CD1c-positive myeloid dendritic cell (primary cell): ENCODE measurements around the gene PI4KB.
"Not testable (repeated sequence)": the region's sequence is repeated elsewhere in the genome, so short reads cannot be mapped to it uniquely, and the experiment has no call there.

Experiments
- DNase-seq: peaks from one replicate; pipeline ENCODE4 v3.0.0-alpha.2; 2016; ENCODE audit errors: extremely low spot score

Gene PI4KB

DNA sequence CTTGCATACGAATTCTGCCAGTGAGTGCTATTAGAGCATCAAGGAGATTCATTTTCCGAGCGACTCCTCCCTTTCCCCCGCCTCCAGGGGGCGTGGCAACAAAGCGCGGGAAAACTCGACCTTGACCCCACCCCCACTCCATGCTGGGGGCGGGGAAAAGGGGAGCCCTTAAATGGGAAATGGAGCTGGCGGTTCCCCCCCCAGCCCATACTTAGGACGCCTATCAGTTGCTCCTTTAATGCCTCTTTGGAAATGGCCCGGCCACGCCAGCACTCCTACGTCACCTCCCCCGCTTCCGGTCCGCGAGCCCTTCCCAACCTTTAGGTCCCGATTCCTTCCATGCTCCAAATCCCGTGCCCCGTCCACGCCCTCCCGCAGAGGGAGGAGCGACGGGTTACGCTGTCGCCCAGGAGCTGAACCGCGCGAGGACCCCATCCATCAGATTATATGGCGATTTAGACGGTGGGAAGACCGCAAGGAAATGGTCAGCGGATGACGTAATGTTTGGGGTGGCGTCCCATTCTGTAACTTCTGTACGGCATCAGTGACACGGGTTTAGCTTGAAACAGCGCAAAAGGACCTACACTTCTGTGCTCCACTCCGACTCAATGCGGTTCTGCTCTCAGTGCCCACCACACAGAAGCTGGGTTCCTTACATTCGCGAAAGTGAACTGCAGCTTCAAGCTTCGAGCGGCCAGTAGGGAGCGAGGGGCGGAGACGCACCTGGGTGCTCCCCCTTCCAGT, 45.8 kb downstream of the PI4KB start:
- DNase-seq = peak; percentile 99

DNA sequence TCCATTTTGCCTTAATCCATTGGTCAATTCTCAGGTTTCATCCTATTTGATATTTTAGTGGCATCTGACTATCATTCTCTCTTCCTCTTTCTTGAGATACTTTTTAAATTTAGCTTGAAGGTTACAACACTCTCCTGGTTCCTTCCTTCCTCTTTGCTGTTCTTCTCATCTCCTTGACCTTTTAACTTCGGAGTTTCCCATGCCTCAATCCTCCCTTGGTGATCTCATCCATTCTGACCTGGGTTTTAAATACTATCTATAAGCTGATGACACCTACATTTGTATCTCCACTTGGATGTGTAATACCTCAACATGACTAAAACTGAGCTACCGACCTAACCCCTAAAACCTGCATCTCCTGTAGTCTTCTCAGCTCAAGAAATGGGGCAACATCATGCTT, 50.0 kb downstream of the PI4KB start:
- DNase-seq = peak; percentile 86

GRCh38 chr1:151275341-151275740, 51.9 kb downstream of the PI4KB start:
- not testable (repeated sequence) for DNase-seq

GRCh38 chr1:151273924-151274466, 53.2 kb downstream of the PI4KB start:
- DNase-seq = no peak

GRCh38 chr1:151267760-151268159, 59.5 kb downstream of the PI4KB start:
- DNase-seq = no peak

DNA sequence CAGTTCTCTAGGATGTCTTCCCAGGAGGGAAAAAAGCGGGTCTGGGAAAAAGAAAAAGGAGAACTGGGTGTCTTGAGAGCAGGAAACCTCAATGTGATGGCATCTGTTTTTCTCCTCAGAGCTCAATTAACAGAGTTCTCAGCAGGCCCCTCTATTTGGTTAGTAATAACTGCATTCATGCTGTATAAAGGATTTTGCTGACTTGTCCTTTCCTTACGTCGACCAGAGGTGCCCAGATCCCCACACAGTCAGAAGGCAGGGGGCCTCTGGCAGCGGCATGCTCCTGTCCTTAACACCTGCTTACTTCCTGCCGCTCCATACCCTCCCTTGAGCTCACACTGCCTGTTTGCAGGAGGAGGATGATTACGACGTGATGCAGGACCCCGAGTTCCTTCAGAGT, 60.4 kb downstream of the PI4KB start:
- DNase-seq = no peak

DNA sequence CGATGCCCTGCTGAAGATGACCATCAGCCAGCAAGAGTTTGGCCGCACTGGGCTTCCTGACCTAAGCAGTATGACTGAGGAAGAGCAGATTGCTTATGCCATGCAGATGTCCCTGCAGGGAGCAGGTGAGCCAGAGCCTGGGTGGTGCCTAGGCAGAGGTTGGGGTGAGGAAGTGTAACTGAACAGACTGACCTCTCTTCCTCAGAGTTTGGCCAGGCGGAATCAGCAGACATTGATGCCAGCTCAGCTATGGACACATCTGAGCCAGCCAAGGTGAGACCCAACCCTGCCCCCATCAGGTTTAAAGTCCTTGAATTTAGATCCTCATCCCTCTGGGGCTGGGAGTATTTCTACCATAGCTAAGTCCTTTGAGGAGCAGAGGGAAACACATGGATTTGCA, 60.9 kb downstream of the PI4KB start:
- DNase-seq = no peak

DNA sequence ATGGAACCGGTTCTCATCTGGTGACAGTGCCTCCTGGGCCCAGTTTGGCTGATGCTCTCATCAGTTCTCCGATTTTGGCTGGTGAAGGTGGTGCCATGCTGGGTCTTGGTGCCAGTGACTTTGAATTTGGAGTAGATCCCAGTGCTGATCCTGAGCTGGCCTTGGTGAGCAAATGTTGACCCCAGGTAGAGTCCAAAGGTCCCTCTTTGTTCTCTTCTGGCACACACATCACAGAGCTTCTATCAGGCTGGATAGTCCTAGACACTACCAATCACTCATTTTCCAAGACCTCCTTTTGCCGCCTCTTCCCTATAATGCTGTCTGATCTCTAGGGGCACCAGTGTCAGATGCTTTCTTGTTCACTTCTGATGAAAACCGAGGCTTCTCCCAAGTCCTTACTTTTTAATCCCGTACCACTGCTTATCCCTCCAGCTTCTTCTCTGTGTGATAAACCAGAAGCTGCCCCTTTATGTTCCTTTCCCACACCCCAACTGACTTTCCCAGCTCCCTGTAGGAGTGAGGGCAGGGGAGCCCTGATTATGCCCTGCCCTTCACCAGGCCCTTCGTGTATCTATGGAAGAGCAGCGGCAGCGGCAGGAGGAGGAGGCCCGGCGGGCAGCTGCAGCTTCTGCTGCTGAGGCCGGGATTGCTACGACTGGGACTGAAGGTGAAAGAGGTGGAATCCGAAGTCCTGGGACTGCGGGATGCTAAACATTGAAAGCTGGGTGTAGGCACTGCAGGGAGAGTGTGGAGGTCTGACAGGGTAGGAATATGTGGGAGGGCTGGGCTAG, 61.6 kb downstream of the PI4KB start:
- DNase-seq = no peak

DNA sequence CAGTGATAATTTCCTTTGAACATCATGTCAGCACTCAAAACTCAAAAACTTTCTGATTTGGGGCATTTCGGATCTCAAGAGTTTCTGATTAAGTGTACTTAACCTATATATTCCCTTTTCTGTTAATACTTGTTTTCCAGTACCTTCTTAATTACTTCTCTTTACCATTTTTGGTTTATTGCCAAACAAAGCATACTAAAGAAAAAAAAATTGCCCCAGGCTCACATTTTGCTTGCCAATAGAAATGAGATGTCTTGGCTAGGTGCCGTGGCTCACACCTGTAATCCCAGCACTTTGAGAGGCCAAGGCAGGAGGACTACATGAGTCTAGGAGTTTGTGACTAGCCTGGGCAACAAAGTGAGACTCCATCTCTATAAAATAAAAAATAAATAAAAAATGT, 67.9 kb downstream of the PI4KB start:
- DNase-seq = no peak

GRCh38 chr1:151255381-151255780, 71.8 kb downstream of the PI4KB start:
- DNase-seq = no peak

DNA sequence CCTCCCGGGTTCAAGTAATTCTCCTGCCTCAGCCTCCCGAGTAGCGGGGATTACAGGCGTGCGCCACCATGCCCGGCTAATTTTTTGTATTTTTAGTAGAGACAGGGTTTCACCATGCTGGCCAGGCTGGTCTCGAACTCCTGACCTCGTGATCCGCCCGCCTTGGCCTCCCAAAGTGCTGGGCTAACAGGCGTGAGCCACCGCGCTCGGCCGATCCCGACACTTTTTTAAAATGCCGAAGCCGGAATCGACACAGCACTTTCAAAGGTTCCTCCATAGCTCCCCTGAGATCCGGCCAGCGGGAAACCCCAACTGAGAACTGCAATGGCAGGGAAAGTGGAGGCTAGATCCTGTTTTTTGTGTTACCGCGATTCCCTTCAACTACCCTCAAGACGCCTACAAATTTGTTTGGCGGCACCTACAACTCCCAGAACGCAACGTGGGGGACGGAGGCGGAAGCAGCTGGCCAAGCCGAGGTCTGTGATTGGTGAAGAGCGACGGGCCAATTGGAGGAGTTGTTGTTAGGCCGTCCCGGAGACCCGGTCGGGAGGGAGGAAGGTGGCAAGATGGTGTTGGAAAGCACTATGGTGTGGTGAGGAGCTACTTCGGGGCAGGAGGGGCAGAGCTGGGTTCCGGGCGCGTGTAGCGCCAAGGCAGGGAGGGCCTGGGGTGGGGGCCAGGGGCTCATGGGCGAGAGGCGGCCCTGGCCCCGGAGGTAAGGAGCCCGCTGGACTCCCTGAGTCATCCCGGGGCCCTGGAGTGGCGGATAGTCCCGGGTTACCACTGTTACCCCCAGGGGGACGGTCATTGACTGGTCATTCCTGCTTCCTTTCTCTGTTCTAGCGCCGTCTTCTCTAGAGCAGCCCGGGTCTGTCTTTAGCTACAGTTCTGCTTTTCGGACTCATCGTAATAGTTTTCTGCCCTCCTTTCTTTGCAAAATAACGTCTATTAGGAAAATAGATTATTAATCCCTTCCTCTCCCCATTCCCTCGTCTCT, 72.7 kb downstream of the PI4KB start, which contains the start of gene PSMD4:
Gene PSMD4, plus strand, starts transcription at position 518 of the 997 bp plus-strand sequence. Its CDS starts 49 bp downstream, at position 567.
- DNase-seq = peak; percentile 98

- peak; percentile 82 for DNase-seq
These were observed 75.4 kb downstream of the PI4KB start for GRCh38 chr1:151251656-151252470.

DNA sequence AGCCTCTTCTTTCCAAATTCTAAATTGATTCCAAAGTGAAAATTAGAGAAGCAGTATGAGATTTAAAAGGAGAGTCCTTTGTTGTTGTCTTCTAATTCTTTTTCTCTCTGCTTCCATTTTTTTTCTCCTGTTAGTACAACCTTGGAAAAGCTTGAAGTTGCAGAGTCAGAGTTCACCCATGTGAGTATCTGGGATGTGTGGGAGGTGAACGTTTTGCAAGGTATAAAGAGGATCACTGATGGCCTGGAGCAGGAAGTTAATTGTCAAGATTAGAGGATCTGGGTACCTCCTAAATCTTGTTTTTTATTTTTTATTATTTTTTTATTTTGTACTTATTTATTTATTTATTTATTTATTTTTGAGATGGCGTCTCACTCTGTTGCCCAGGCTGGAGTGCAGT, 80.4 kb downstream of the PI4KB start:
- DNase-seq = peak; percentile 23

GRCh38 chr1:151243683-151244216, 83.5 kb downstream of the PI4KB start:
- no peak for DNase-seq

- no peak for DNase-seq
These were observed 84.8 kb downstream of the PI4KB start for GRCh38 chr1:151242442-151242841.
